ENCODE data around the gene PC.

DNA sequence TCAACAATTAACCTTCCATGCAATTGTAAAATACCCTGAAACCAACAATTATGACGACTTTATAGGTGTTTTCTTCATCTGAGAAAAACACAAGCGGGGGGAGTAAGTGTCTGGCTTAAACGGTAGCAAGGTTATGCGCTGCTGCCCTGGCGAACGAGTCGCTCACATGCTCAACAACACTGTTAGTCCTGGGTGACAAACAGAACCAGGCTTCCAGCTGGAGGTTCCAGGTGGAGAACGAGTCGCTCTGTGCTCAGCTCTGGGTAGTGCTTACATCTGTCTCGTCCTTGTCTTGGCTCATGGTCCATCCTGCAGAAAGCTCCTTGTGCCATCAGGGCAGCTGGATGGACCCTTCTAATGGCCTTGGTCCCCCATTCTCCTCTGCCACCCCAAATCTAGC lies 48.2 kb downstream of the PC start:
- no peak for TF ChIP-seq TAF7 (tag; IDR thresholded peaks at IDR 0.05)
- TF ChIP-seq, protein P1, sequence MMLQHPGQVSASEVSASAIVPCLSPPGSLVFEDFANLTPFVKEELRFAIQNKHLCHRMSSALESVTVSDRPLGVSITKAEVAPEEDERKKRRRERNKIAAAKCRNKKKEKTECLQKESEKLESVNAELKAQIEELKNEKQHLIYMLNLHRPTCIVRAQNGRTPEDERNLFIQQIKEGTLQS (IDR thresholded peaks at IDR 0.05): no peak
- TF ChIP-seq, protein P1 (CRISPR knock-in tag; conservative IDR thresholded peaks at IDR 0.05): no peak
- TF ChIP-seq RBM25 (IDR thresholded peaks at IDR 0.05; ENCODE audit: low read depth, low read length, severe bottlenecking): no peak
- no peak for TF ChIP-seq RAD21 (CRISPR knock-in tag; conservative IDR thresholded peaks at IDR 0.05 in 1 of 2, IDR thresholded peaks at IDR 0.05 in 1 of 2)
- no peak for TF ChIP-seq POLR2A (conservative IDR thresholded peaks at IDR 0.05)
- TF ChIP-seq ZNF12 (CRISPR knock-in tag; IDR thresholded peaks at IDR 0.05): no peak
- TF ChIP-seq, protein P2, sequence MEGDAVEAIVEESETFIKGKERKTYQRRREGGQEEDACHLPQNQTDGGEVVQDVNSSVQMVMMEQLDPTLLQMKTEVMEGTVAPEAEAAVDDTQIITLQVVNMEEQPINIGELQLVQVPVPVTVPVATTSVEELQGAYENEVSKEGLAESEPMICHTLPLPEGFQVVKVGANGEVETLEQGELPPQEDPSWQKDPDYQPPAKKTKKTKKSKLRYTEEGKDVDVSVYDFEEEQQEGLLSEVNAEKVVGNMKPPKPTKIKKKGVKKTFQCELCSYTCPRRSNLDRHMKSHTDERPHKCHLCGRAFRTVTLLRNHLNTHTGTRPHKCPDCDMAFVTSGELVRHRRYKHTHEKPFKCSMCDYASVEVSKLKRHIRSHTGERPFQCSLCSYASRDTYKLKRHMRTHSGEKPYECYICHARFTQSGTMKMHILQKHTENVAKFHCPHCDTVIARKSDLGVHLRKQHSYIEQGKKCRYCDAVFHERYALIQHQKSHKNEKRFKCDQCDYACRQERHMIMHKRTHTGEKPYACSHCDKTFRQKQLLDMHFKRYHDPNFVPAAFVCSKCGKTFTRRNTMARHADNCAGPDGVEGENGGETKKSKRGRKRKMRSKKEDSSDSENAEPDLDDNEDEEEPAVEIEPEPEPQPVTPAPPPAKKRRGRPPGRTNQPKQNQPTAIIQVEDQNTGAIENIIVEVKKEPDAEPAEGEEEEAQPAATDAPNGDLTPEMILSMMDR (IDR thresholded peaks at IDR 0.05 in 2 of 3, conservative IDR thresholded peaks at IDR 0.05 in 1 of 3; ENCODE audit: insufficient read depth in 2 of 3, low read depth in 1 of 3, low read length in 3 of 3): no peak
